KOPT-K1 (cell line): ENCODE results near the gene TMEM17.
"Not testable (repeated sequence)": the region's sequence is repeated elsewhere in the genome, so short reads cannot be mapped to it uniquely, and the experiment has no call there.

Source experiments
- H3K27ac ChIP-seq: fragments of 200-600 bp; sonication (generic); 2 replicates; pipeline ENCODE4 v1.5.1; 2016; ENCODE audit warnings: antibody characterized with exemption, mild to moderate bottlenecking, low read depth, low read length; ENCODE audit not compliant: poor library complexity, severe bottlenecking
- H3K36me3 ChIP-seq: fragments of 200-600 bp; sonication (generic); 2 replicates; pipeline ENCODE4 v1.5.1; 2017; ENCODE audit warnings: antibody characterized with exemption, mild to moderate bottlenecking, low read length, moderate library complexity; ENCODE audit not compliant: insufficient read depth
- H3K9me3 ChIP-seq: fragments of 200-600 bp; sonication (generic); 2 replicates; pipeline ENCODE4 v1.5.1; 2017; ENCODE audit warnings: antibody characterized with exemption, low read length, mild to moderate bottlenecking; ENCODE audit not compliant: insufficient read depth, poor library complexity, severe bottlenecking

Gene TMEM17

DNA sequence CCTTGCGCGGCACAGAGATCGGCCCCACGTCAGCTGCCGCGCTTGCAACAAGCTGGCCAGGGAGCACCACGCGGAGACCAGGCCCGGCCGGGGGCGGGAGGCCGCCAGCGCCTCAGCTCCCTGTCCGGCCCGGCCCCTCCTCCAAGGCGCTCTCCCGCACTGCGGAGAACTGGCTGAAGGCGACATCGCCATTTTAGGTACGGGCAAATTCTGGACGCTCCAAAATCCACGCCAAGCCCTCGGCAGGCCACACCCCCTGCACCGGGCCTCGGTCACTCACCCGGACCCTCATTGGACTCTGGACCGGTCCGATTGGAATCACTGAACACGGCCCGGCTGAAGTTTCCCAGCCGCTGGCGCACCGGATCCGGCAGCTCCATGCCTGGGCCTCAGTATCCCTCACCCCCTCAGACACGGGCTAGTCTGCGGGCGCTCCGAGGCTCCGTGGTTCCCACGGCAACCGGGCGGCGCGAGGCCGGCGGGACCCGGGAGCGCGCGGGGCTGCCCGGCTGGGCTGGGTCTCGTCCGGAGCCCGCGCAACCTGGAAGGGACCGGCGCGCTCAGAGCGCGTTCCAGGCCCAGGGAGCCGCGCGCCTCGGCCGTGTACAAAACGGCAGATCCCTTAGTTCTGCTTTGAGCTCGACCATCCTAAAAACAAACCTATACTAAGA lies at the start of gene TMEM17:
Gene TMEM17, minus strand, starts transcription at position 446 of the 671 bp plus-strand sequence. Its CDS starts 66 bp downstream, at position 380.
- H3K9me3 ChIP-seq, result no peaks in the 10 kb centered on the region
- no peaks in the 10 kb centered on the region for H3K36me3 ChIP-seq
- H3K27ac ChIP-seq, result no peak within 1 kb of the TSS

- Histone ChIP-seq H3K36me3 (no peaks in the 10 kb centered on the region), H3K27ac (no peak overlapping the region), H3K9me3 (peaks cover 4% of the 10 kb centered on the region)
Measured at GRCh38 chr2:62554440-62554839, 48.4 kb upstream of the TMEM17 start.

GRCh38 chr2:62550461-62550860 lies 44.5 kb upstream of the TMEM17 start:
- no peaks in the 10 kb centered on the region for H3K36me3 ChIP-seq
- H3K9me3 ChIP-seq, result no peaks in the 10 kb centered on the region
- no peak overlapping the region for H3K27ac ChIP-seq

GRCh38 chr2:62547854-62548253 lies 41.9 kb upstream of the TMEM17 start:
- Histone ChIP-seq H3K9me3 (no peaks in the 10 kb centered on the region), H3K36me3 (no peaks in the 10 kb centered on the region)

GRCh38 chr2:62545261-62545660 lies 39.3 kb upstream of the TMEM17 start:
- no peaks in the 10 kb centered on the region for H3K9me3 ChIP-seq
- no peaks in the 10 kb centered on the region for H3K36me3 ChIP-seq
- H3K27ac ChIP-seq, result no peak overlapping the region

More at GRCh38 chr2:62547854-62548253, 41.9 kb upstream of the TMEM17 start:
- H3K27ac ChIP-seq, result no peak overlapping the region

DNA sequence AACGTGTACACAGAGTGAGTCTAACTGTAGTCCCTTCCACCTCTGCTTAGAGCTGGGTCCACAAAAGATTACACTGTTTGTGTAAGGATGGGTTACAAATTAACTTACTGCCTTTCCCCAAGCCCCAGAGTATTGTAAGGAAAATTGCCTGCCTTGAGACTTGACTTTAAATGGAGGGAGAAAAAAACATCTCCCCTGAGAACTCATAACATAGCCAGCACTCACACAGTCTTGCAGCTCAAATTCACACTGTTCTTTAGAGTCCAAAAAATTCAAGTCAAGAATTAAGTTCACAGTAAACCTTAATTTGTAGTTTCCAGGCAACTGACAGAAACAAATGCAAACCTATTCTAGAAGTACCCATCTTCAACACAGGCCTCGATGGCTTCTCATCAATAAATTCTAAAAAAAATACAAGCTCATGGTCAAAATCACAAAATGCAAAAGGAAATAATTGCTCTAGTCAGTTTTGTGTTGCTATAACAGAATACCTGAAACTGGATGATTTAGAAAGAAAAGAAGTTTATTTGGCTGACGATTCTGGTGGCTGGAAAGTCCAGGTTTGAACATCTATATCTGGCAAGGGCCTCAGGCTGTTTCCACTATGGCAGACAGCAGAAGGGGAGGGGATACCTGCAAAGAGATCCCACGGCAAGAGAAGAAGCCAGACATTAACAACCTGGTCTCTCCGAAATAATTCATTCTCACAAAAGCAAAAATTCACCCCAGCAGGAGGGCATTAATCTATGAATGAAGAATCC lies 34.6 kb upstream of the TMEM17 start:
- no peaks in the 10 kb centered on the region for H3K9me3 ChIP-seq
- no peak overlapping the region for H3K27ac ChIP-seq
- H3K36me3 ChIP-seq, result no peaks in the 10 kb centered on the region

GRCh38 chr2:62539606-62540407 lies 33.8 kb upstream of the TMEM17 start:
- H3K9me3 ChIP-seq, result peaks cover 5% of the 10 kb centered on the region
- H3K27ac ChIP-seq, result no peak overlapping the region
- H3K36me3 ChIP-seq, result no peaks in the 10 kb centered on the region

- Histone ChIP-seq H3K9me3 (peaks cover 9% of the 10 kb centered on the region), H3K27ac (no peak overlapping the region)
Measured at GRCh38 chr2:62538756-62539155, 32.8 kb upstream of the TMEM17 start.

DNA sequence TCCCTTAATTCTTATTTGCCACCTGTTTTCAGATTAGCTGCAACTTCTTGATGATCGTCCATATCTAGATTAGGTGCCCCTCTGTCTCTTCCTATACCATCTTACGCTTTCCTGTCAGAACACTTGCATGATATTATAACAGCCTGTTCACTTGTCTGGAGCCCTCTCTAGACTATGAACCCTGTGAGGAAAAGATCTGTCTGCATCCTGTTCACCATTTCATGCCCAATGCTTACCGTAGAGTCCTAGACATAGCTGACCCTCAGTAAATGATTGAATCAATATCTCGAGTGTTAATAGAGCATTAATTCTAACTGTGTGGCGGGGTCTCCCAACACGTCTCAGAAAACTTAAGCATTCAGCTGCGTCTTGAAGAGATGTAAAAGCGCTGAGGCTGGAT lies 31.8 kb upstream of the TMEM17 start:
- Histone ChIP-seq H3K36me3 (no peaks in the 10 kb centered on the region), H3K9me3 (peaks cover 17% of the 10 kb centered on the region), H3K27ac (no peak overlapping the region)

More at GRCh38 chr2:62538756-62539155, 32.8 kb upstream of the TMEM17 start:
- H3K36me3 ChIP-seq, result no peaks in the 10 kb centered on the region

DNA sequence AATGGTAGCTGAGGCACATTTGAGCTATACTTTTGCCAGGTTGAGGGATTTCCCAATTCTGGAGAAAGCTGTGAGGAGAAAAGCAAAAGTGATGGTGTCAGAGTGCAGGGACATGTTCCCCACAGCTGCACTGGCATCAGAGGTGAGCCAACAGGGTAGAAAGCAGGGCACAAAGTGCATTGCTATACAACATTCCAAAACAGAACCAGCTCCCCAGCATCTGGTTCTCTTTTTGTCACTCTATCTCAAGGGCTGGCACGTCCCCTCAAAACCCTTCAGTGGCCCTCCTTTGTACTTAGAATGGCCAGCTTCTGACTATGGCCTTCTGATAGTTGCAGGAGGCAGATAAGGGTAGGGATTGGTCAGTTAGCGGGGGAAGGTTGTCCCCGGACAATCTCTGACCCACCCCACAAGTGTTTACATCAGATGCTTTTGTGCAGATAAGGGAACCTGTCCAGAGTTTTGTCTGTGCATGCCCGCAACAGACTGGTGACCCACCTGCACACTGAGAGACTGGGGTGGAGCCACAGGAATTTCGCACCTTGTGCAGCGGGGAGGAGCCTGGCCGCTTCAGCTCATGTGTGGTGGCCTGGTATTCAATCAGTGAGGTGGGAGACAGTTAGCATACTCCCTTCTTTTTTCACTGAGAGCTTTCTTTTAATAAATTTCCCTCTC lies 31.0 kb upstream of the TMEM17 start:
- peaks cover 17% of the 10 kb centered on the region for H3K9me3 ChIP-seq
- H3K36me3 ChIP-seq, result no peaks in the 10 kb centered on the region
- no peak overlapping the region for H3K27ac ChIP-seq

DNA sequence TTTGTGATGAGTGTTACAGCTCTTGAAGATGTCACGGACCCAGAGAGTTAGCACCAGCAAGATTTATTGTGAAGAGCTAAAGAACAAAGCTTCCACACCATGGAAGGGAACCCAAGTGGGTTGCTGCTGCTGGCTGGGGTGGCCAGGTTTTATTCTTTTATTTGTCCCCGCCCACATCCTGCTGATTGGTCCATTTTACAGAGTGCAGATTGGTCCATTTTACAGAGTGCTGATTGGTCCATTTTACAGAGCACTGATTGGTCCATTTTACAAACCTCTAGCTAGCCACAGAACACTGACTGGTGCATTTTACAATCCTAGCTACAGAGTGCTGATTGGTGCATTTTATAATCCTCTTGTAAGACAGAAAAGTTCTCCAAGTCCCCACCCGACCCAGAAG lies 29.5 kb upstream of the TMEM17 start:
- peaks cover 17% of the 10 kb centered on the region for H3K9me3 ChIP-seq
- H3K27ac ChIP-seq, H3K36me3 ChIP-seq: not testable (repeated sequence)

GRCh38 chr2:62531594-62531993 lies 25.6 kb upstream of the TMEM17 start:
- H3K27ac ChIP-seq, result no peak overlapping the region
- peaks cover 17% of the 10 kb centered on the region for H3K9me3 ChIP-seq
- no peaks in the 10 kb centered on the region for H3K36me3 ChIP-seq

DNA sequence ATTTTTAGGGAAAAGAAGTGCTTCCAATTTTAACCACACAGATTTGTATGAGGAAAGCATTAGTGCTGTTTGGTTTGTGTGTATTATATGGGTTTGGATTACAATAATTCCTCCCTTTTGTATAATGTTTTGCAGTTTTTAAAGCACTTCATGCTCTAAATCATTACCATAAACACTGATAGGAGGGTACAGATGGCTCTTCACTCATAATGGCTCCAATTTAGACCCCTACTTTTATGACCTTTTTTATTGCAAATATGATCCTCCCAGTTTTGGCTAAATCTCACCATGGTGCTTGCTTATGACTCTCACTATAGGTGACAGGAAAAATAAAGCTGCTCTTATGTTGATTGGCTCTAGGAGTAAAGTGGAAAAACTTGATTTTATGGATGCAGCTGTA lies 23.8 kb upstream of the TMEM17 start:
- Histone ChIP-seq H3K27ac (no peak overlapping the region), H3K36me3 (no peaks in the 10 kb centered on the region), H3K9me3 (peaks cover 12% of the 10 kb centered on the region)

GRCh38 chr2:62527478-62528210 lies 21.6 kb upstream of the TMEM17 start:
- Histone ChIP-seq H3K27ac (no peak overlapping the region), H3K36me3 (no peaks in the 10 kb centered on the region), H3K9me3 (no peaks in the 10 kb centered on the region)
